ENCODE measurements around the gene RFTN2. TPM values are rescaled to one million over a fixed set of nuclear protein-coding genes. Genes with fewer than 3 reads are reported as not detected.
A peak's percentile ranks its signal among the peaks of the same experiment; 100 is the strongest.

The RFTN2 gene
- polyA plus RNA-seq, 1 donor (not counting 4 experiments of a cell fraction or from before 2014, with no cell fraction given), result 0.37 TPM

DNA sequence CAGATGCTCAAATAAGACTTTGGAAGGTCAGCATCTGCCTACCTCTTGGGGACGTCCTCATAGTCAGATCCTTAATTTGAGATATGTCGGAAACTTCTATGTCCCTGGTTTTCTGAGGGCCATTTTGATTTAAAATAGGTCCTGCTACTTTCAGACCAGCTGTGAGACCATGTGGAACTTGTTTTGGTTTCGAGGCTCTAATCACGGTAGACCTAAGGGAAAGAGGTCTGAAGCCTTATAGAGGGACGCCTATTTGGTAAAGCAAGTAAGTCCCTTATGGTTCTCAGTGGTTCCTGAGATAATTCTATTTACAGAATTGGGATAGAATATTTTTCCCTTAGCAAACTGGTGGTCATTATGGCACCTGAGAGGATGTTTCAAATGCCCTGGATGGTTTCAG is 75.1 kb downstream of the RFTN2 start:
- Histone ChIP-seq H3K9ac (ENCODE audit: control insufficient read depth, extremely low read depth, insufficient read depth, low read length) (no peak overlapping the region), H3K27ac (ENCODE audit: control insufficient read depth, insufficient read depth, low read length) (no peak overlapping the region), H3K9me1 (ENCODE audit: control insufficient read depth, extremely low read depth, insufficient read depth, low read length) (no peaks in the 10 kb centered on the region), H3K4me1 (ENCODE audit: control insufficient read depth, extremely low read depth, insufficient read depth, low read length) (peaks cover 5% of the 10 kb centered on the region), H3K79me2 (ENCODE audit: control insufficient read depth, insufficient read depth, low read length) (no peaks in the 10 kb centered on the region), H3K4me3 (ENCODE audit: control insufficient read depth in 2 of 3, extremely low read depth in 1 of 3, insufficient read depth in 2 of 3, low read depth in 1 of 3, low read length in 3 of 3) (no peak overlapping the region), H3K4me2 (ENCODE audit: control insufficient read depth, extremely low read depth, insufficient read depth, low read depth, low read length) (no peak overlapping the region), H3K36me3 (ENCODE audit: control insufficient read depth in 2 of 2, extremely low read depth in 1 of 2, insufficient read depth in 2 of 2, low read length in 2 of 2) (no peaks in the 10 kb centered on the region), H2AFZ (ENCODE audit: control insufficient read depth, low read length) (no peak overlapping the region), H4K20me1 (ENCODE audit: control insufficient read depth, extremely low read depth, insufficient read depth, low read length) (no peaks in the 10 kb centered on the region), H3K27me3 (ENCODE audit: control insufficient read depth, extremely low read depth, insufficient read depth, low read length) (no peaks in the 10 kb centered on the region), H3K9me3 (ENCODE audit: control insufficient read depth, low read depth, low read length) (no peaks in the 10 kb centered on the region)
- DNase-seq (ENCODE audit: low read depth, low spot score) (no peak), FAIRE-seq (no peak)
- TF ChIP-seq EZH2 (IDR thresholded peaks at IDR 0.05; ENCODE audit: low read length) (no peak), CTCF (optimal IDR thresholded peaks at IDR 0.05 in 1 of 3, IDR thresholded peaks at IDR 0.05 in 1 of 3, conservative IDR thresholded peaks at IDR 0.05 in 1 of 3; ENCODE audit: extremely low read depth in 1 of 3, insufficient read depth in 2 of 3, low read length in 3 of 3) (no peak)
- dilution Hi-C loops (cut with MboI; ENCODE audit: extremely low pct_ligation_motif_present, low sequenced_read_pairs), result no loop called here

GRCh38 chr2:197599285-197599965 is 76.0 kb downstream of the RFTN2 start:
- H2AFZ ChIP-seq (ENCODE audit: control insufficient read depth, low read length), result peak overlapping the region; percentile 90
- no peaks in the 10 kb centered on the region for H3K9me3 ChIP-seq (ENCODE audit: control insufficient read depth, low read depth, low read length)
- no peaks in the 10 kb centered on the region for H4K20me1 ChIP-seq (ENCODE audit: control insufficient read depth, extremely low read depth, insufficient read depth, low read length)
- no peaks in the 10 kb centered on the region for H3K79me2 ChIP-seq (ENCODE audit: control insufficient read depth, insufficient read depth, low read length)
- FAIRE-seq (peak; percentile 48), DNase-seq (ENCODE audit: low read depth, low spot score) (no peak)
- no peaks in the 10 kb centered on the region for H3K36me3 ChIP-seq (ENCODE audit: control insufficient read depth in 2 of 2, extremely low read depth in 1 of 2, insufficient read depth in 2 of 2, low read length in 2 of 2)
- TF ChIP-seq CTCF (optimal IDR thresholded peaks at IDR 0.05 in 1 of 3, IDR thresholded peaks at IDR 0.05 in 1 of 3, conservative IDR thresholded peaks at IDR 0.05 in 1 of 3; ENCODE audit: extremely low read depth in 1 of 3, insufficient read depth in 2 of 3, low read length in 3 of 3) (peak; percentile 52 to 56 (median 52)), EZH2 (IDR thresholded peaks at IDR 0.05; ENCODE audit: low read length) (no peak)
- H3K4me3 ChIP-seq (ENCODE audit: control insufficient read depth in 2 of 3, extremely low read depth in 1 of 3, insufficient read depth in 2 of 3, low read depth in 1 of 3, low read length in 3 of 3), result peak overlapping the region in 1 of 3 experiments; percentile 42
- peak overlapping the region; percentile 75 for H3K4me2 ChIP-seq (ENCODE audit: control insufficient read depth, extremely low read depth, insufficient read depth, low read depth, low read length)
- H3K27me3 ChIP-seq (ENCODE audit: control insufficient read depth, extremely low read depth, insufficient read depth, low read length), result no peaks in the 10 kb centered on the region
- dilution Hi-C loops (cut with MboI; ENCODE audit: extremely low pct_ligation_motif_present, low sequenced_read_pairs), result no loop called here
- peaks cover 5% of the 10 kb centered on the region for H3K4me1 ChIP-seq (ENCODE audit: control insufficient read depth, extremely low read depth, insufficient read depth, low read length)
- no peak overlapping the region for H3K9ac ChIP-seq (ENCODE audit: control insufficient read depth, extremely low read depth, insufficient read depth, low read length)
- H3K27ac ChIP-seq (ENCODE audit: control insufficient read depth, insufficient read depth, low read length), result no peak overlapping the region
- H3K9me1 ChIP-seq (ENCODE audit: control insufficient read depth, extremely low read depth, insufficient read depth, low read length), result no peaks in the 10 kb centered on the region

Data from keratinocyte (primary cell).